GM12875 (cell line): ENCODE results near the gene HSPA12A.

Experiments
- H3K4me3 ChIP-seq: one replicate; pipeline ENCODE4 v1.5.1; 2011; ENCODE audit warnings: low read depth, low read length, control low read depth
- TF ChIP-seq, protein P1 (sequence below): IDR thresholded peaks from 2 replicates; pipeline ENCODE4 v1.5.1; 2011; ENCODE audit warnings: low read depth, mild to moderate bottlenecking, control low read depth, inconsistent platforms, low read length, moderate library complexity, borderline replicate concordance; ENCODE audit not compliant: insufficient read depth

The HSPA12A gene

DNA sequence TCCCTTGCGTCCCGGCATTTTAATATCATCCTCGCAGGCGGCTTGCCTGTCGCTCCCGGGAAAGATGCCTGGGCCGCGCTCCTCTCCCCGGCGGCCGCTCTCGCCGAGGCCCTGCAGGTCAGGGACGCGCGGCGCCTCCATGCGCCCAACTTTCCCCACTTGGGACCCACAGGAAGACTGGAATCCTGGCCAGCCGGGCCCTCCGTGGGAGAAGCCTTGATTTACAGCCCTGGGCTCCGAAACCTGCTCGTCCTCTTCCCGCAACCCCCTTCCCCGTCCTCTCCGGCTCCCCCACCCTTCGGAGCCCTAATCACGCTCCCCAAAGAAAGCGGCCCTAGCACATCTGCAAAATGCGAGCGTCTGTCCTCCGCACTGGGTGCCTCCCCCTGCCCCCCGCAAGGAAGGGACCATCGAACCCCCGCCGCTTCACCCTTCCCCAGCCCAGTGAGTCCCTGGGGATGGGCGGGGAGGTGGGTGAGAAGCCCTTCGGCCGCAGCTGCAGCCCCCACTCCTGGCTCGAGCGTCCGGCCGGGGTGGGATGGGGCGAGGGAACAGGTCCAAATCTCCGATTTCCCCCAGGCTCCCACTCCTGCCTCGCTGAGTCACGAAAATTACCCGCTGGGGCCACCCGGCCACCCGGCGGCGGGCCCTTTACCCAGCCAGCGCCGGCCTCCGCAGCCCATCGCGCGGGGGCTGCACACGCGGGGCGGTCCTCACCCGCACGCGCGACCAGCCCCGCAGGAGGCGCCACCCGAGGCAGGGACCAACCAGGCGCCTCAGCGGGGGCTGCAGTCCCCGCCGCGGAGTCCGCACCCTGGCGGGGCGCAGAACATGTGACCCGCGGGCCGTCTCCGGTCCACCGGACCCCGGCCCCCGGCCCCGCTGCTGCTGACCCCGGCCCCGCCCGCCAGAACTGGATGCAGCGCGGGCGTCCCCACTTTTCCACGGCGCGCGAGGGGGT lies 695 bp downstream of the HSPA12A start:
- TF ChIP-seq, protein P1, sequence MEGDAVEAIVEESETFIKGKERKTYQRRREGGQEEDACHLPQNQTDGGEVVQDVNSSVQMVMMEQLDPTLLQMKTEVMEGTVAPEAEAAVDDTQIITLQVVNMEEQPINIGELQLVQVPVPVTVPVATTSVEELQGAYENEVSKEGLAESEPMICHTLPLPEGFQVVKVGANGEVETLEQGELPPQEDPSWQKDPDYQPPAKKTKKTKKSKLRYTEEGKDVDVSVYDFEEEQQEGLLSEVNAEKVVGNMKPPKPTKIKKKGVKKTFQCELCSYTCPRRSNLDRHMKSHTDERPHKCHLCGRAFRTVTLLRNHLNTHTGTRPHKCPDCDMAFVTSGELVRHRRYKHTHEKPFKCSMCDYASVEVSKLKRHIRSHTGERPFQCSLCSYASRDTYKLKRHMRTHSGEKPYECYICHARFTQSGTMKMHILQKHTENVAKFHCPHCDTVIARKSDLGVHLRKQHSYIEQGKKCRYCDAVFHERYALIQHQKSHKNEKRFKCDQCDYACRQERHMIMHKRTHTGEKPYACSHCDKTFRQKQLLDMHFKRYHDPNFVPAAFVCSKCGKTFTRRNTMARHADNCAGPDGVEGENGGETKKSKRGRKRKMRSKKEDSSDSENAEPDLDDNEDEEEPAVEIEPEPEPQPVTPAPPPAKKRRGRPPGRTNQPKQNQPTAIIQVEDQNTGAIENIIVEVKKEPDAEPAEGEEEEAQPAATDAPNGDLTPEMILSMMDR = no peak
- H3K4me3 ChIP-seq = peak overlapping the region; percentile 26

DNA sequence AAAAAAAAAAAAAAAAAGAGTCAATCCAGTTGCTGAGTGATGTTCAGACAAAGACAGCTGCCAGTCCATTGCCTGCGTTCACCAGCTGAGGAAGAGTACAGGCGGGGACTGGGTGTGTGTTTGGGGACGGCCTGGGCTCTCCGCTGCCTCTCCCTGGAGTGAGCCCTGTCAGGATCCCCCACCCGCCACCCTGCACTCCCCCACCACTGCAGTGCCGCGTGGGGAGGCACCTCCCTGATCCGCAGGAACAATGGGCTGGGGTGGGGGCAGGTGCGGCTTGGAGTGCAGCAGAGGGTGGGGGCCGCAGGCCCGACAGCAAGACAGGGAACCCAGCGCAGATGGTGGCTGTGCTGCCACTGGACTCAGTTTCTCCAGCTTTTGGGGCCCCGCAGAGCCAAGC lies 1.4 kb downstream of the HSPA12A start:
- no peak overlapping the region for H3K4me3 ChIP-seq

DNA sequence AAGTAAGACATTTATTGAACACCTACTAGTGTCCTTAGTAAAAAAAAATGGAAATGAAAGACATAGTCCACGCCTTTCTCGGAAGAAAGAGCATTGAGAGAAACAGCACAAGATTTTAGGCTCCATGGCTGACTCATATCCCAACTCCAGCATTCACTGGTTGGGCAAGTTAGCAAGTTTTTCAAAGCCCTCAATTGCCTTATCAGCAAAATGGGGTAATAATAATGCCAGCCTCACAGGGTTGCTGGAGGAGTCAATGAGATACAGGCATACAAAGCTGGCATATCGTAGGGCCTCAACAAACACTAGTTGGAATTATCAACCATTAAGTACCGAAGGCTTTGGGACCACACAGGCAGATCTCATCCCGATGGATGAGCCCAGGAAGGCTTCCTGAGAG lies 4.0 kb downstream of the HSPA12A start:
- TF ChIP-seq, protein P1 = no peak
- no peak overlapping the region for H3K4me3 ChIP-seq

More for the DNA sequence above, 1.4 kb downstream of the HSPA12A start:
- TF ChIP-seq, protein P1 = no peak

DNA sequence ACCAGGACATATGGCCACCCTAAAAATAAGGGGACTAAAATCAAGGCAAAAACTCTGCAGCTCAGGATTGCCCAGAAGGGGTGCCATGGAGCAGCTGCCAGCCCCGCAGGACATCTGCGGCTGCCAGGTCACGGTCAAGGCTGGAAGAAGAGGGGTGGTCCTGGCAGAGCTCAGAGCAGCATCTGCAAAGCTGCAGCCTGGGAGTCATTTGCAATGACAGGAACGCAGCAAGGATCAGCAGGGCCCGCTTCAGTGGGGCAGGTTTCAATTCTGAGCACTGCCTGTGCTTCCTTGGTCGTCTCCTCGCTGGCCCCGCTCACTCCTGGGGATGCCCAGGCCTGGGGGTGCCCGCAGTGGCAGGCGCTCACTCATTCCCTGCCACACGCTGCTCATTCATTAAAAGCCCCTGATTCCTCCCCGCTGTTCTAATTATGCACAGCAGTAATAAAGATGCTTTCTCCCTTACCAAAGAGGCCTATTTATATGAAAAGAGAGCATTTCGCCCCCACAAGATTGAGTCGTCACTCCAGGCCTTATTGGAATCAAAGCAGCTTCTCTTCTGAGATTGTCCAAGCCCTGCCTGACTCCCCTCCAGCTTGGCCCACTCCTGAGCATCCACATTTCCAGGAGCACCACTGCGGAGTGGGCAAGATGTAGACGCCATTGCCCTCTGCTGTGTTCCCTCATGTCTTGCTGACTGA lies 4.6 kb downstream of the HSPA12A start:
- H3K4me3 ChIP-seq = no peak overlapping the region
- TF ChIP-seq, protein P1 = no peak

DNA sequence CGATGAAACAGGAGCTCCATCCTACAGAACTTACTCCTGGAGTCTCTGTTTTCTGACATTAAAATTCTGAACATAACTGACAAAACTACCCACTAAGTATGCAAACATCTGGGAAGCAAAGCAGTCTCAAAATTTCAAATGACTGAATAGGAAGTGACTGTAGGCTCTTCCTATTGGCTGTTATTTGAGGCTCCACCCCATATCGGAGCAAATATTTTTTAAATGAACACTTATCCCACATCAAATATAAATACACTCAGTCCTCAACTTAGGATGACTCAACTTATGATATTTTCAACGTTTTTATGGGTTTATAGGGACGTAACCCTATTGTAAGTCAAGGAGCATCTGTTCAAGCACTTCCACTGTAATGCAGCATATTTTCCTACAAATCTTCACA lies 8.8 kb downstream of the HSPA12A start:
- TF ChIP-seq, protein P1 = no peak
- no peak overlapping the region for H3K4me3 ChIP-seq

DNA sequence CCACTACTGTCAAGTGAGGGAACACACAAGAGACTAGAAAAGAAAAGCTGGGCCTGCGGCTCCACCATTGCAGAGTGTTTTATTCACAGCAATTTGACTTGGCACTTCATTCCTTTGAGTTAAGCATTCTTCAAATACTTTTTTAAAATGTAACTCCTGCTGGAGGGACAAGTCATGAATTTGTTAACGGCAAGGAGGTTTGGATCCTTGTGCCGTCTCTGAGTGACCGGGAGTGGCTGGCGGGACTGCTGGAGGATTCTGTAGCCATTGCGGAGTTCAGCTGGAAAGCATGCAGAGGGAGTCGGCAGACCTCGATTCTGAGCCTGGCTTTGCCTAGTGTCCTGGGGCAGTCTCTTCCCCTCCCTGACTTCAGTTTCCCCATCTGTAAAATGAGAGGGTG lies 9.8 kb downstream of the HSPA12A start:
- TF ChIP-seq, protein P1 = no peak
- H3K4me3 ChIP-seq = no peak overlapping the region
